PC-9 (cell line): Measurements from ENCODE around the gene TNS1. TPM values are rescaled to one million over a fixed set of nuclear protein-coding genes. Genes with fewer than 3 reads are reported as not detected.

Experiments used
- BruUV-seq: library from RNA; stranded (reverse); fragments of 400-500 nt; replicated peaks from 2 replicates; lab custom pipeline; 2021; lab: Mats Ljungman, UMichigan
- CTCF ChIA-PET: fragments of 300-600 bp; sonication (Branson Sonifier 250); formaldehyde crosslinking; loops from one replicate; lab custom pipeline; 2022; ENCODE audit warnings: antibody characterized with exemption; lab: Charles Lee
- POLR2A ChIA-PET: fragments of 300-600 bp; sonication (Branson Sonifier 250); formaldehyde crosslinking; loops from one replicate; lab custom pipeline; 2022; ENCODE audit warnings: antibody characterized with exemption; ENCODE audit not compliant: unreplicated experiment; lab: Charles Lee
- DNase-seq, 2 experiments: peaks; one replicate each; pipeline versions ENCODE4 v3.0.0 to v3.0.0-alpha.2; 2015 to 2022; ENCODE audit warnings: mixed read lengths in 1 of 2
- H2AFZ ChIP-seq: fragments of 200-600 bp; sonication (generic); 2 replicates; pipeline ENCODE4 v1.8.1; 2017; ENCODE audit warnings: antibody characterized with exemption
- H3F3A ChIP-seq: fragments of 200-600 bp; sonication (generic); 2 replicates; pipeline ENCODE4 v1.8.1; 2017; ENCODE audit warnings: antibody characterized with exemption, mild to moderate bottlenecking, low read depth; ENCODE audit not compliant: insufficient read depth
- H3K27ac ChIP-seq: fragments of 200-600 bp; sonication (generic); 2 replicates; pipeline ENCODE4 v1.6.1; 2016; ENCODE audit warnings: mixed run types
- H3K27me3 ChIP-seq: fragments of 200-600 bp; sonication (generic); 2 replicates; pipeline ENCODE4 v1.6.1; 2016; ENCODE audit warnings: low read depth, mixed run types; ENCODE audit not compliant: insufficient read depth
- H3K36me3 ChIP-seq: fragments of 200-600 bp; sonication (generic); 2 replicates; pipeline ENCODE4 v1.6.1; 2016; ENCODE audit warnings: low read depth, mixed run types
- H3K4me1 ChIP-seq: fragments of 200-600 bp; sonication (generic); replicated peaks from 2 replicates; pipeline ENCODE4 v1.6.1; 2016; ENCODE audit warnings: mixed run types; ENCODE audit not compliant: insufficient read depth
- H3K4me2 ChIP-seq: fragments of 200-600 bp; sonication (generic); 2 replicates; pipeline ENCODE4 v1.6.1; 2017; ENCODE audit warnings: mixed run types
- H3K4me3 ChIP-seq: fragments of 200-600 bp; sonication (generic); 2 replicates; pipeline ENCODE4 v1.6.1; 2016; ENCODE audit warnings: mixed run types
- H3K79me2 ChIP-seq: fragments of 200-600 bp; sonication (generic); 2 replicates; pipeline ENCODE4 v1.6.1; 2017; ENCODE audit warnings: low read depth, mixed run types
- H3K9me2 ChIP-seq: fragments of 200-600 bp; sonication (generic); 2 replicates; pipeline ENCODE4 v1.8.1; 2017; ENCODE audit warnings: mild to moderate bottlenecking; ENCODE audit not compliant: insufficient read depth
- H3K9me3 ChIP-seq: fragments of 200-600 bp; sonication (generic); 2 replicates; pipeline ENCODE4 v1.8.1; 2016; ENCODE audit warnings: low read depth; ENCODE audit not compliant: insufficient read depth
- H4K20me1 ChIP-seq: fragments of 200-600 bp; sonication (generic); 2 replicates; pipeline ENCODE4 v1.8.1; 2017; ENCODE audit not compliant: insufficient read depth
- EZH2 ChIP-seq: fragments of 200-600 bp; sonication (generic); IDR thresholded peaks from 2 replicates; pipeline ENCODE4 v1.8.0; 2017; ENCODE audit warnings: antibody characterized with exemption, low read depth
- intact Hi-C: fragments of 100-400 bp; cut with micrococcal nuclease; formaldehyde crosslinking; loops from one replicate; pipeline ENCODE4 v1.10.0; 2022; ENCODE audit not compliant: unreplicated experiment
- total RNA-seq: library from RNA; stranded (reverse); gene quantifications from 2 replicates; pipeline ENCODE4 v1.2.3, GENCODE V29; 2021
- TF ChIP-seq, protein P1 (sequence below): fragments of 200-600 bp; sonication (generic); conservative IDR thresholded peaks from 2 replicates; pipeline ENCODE4 v1.6.1; 2017; ENCODE audit warnings: mixed run types, antibody characterized with exemption, mild to moderate bottlenecking, moderate library complexity

Gene TNS1
- total RNA-seq, 1 experiment from 2014 or later: 5.5 TPM

DNA sequence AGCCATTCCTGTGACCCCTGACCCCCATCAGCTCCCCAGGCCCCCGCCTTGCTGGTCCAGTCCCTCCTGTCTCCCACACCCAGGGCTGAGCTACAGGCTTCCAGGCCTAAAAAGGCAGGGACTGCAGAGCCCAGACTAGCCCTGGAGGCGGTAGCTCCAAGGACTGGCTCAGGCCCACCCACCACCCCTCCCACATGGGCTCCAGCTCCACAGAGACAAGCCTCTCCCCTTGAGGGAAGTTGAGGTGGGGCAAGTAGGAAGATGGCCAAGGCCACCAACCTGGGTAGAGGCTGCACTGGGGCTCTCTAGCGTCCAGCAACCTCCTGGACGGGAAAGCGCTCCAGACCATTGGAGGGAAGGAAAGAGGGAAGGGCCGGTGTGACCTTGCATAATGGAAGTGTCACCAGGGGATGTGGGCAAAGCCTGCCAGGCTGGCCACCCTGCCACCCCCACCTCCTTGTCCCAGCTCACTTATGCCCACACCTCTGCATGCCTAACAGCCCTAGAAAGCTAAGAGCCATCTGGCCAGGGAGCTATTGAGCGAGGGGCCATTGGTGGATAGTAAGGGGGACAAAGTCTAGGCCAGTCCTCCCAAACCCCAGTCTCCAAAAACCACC lies 63.1 kb downstream of the TNS1 start:
- no peak for TF ChIP-seq EZH2
- TF ChIP-seq, protein P1, sequence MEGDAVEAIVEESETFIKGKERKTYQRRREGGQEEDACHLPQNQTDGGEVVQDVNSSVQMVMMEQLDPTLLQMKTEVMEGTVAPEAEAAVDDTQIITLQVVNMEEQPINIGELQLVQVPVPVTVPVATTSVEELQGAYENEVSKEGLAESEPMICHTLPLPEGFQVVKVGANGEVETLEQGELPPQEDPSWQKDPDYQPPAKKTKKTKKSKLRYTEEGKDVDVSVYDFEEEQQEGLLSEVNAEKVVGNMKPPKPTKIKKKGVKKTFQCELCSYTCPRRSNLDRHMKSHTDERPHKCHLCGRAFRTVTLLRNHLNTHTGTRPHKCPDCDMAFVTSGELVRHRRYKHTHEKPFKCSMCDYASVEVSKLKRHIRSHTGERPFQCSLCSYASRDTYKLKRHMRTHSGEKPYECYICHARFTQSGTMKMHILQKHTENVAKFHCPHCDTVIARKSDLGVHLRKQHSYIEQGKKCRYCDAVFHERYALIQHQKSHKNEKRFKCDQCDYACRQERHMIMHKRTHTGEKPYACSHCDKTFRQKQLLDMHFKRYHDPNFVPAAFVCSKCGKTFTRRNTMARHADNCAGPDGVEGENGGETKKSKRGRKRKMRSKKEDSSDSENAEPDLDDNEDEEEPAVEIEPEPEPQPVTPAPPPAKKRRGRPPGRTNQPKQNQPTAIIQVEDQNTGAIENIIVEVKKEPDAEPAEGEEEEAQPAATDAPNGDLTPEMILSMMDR: no peak
- Histone ChIP-seq H3K27ac (no peak overlapping the region), H3K4me2 (no peak overlapping the region), H3K27me3 (no peaks in the 10 kb centered on the region; the same call in 1 of the 2 replicates), H4K20me1 (no peaks in the 10 kb centered on the region; the same call in 1 of the 2 replicates), H3K36me3 (no peaks in the 10 kb centered on the region), H3K79me2 (no peaks in the 10 kb centered on the region), H3F3A (no peaks in the 10 kb centered on the region), H2AFZ (no peak overlapping the region), H3K4me1 (no peaks in the 10 kb centered on the region), H3K4me3 (no peak overlapping the region), H3K9me3 (no peaks in the 10 kb centered on the region), H3K9me2 (no peaks in the 10 kb centered on the region)
- POLR2A ChIA-PET: no interaction called here
- BruUV-seq: no TSS peak
- CTCF ChIA-PET: interaction anchor here (0.6 kb wide), 1 partner anchor 1196 kb away, joined by 3 read pairs; no protein-coding TSS in a partner anchor
- DNase-seq: no peak
- intact Hi-C loops: no loop called here

DNA sequence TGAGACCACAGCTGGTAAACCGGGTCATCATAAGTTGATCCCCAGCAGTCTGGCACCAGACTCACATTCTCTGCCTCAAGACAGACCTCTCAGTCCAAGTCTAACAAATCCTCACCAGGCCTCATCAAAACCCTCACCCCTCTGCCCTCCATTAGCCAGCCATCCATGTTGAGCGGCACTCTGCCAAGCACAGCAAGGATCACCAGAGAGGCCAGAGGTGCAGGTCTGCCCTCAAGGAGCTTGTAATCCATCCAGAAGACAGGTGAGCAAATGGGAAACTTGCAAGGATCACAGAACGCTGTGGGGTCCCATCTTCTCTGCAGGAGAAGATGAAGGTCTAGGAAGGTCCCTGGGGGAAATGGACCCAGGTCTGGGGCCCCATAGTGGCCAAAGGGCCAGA lies 63.6 kb downstream of the TNS1 start:
- no peak overlapping the region for H3K4me2 ChIP-seq
- no peaks in the 10 kb centered on the region for H3K79me2 ChIP-seq

DNA sequence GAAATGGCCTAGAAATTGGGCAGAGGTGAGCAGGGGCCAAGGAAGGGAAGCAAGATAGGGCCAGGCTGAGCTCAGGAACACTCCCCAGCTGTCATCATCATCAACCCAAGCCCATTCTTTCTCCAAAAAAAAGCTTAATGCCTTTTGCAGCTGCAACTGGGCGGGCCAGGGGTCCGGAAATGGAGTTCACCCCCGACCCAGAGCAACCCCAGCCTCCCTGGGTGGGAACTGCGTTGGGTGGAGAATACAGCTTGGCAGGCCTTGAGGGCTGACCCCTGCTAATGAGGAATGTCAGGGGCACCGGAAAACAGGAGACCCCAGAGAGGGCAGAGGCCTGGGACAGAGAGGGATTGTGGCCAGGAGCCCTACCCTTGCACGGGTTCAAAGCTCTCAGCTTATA lies 64.8 kb downstream of the TNS1 start:
- no peak for TF ChIP-seq EZH2
- TF ChIP-seq, protein P1: no peak
- no peaks in the 10 kb centered on the region for H3F3A ChIP-seq
- H3K9me3 ChIP-seq: no peaks in the 10 kb centered on the region
- H3K79me2 ChIP-seq: no peaks in the 10 kb centered on the region
- intact Hi-C loops: no loop called here
- BruUV-seq: no TSS peak
- DNase-seq: no peak
- H2AFZ ChIP-seq: no peak overlapping the region
- H3K4me3 ChIP-seq: no peak overlapping the region
- no peaks in the 10 kb centered on the region; the same call in 1 of the 2 replicates for H4K20me1 ChIP-seq
- ChIA-PET POLR2A (no interaction called here), CTCF (no interaction called here)
- H3K4me1 ChIP-seq: no peaks in the 10 kb centered on the region
- no peak overlapping the region for H3K27ac ChIP-seq
- H3K9me2 ChIP-seq: no peaks in the 10 kb centered on the region
- no peaks in the 10 kb centered on the region for H3K27me3 ChIP-seq
- H3K36me3 ChIP-seq: no peaks in the 10 kb centered on the region
- no peak overlapping the region for H3K4me2 ChIP-seq

More for the DNA sequence above, 63.6 kb downstream of the TNS1 start:
- no peaks in the 10 kb centered on the region for H3K9me2 ChIP-seq
- intact Hi-C loops: no loop called here
- POLR2A ChIA-PET: no interaction called here
- CTCF ChIA-PET: interaction anchor here (0.6 kb wide), 1 partner anchor 1196 kb away, joined by 3 read pairs; no protein-coding TSS in a partner anchor
- H3K27me3 ChIP-seq: no peaks in the 10 kb centered on the region; the same call in 1 of the 2 replicates
- BruUV-seq: no TSS peak
- no peak overlapping the region for H2AFZ ChIP-seq
- H4K20me1 ChIP-seq: no peaks in the 10 kb centered on the region; the same call in 1 of the 2 replicates
- H3K4me3 ChIP-seq: no peak overlapping the region
- H3K27ac ChIP-seq: no peak overlapping the region
- TF ChIP-seq, protein P1: no peak
- TF ChIP-seq EZH2: no peak
- no peaks in the 10 kb centered on the region for H3K36me3 ChIP-seq
- no peak for DNase-seq
- H3K4me1 ChIP-seq: no peaks in the 10 kb centered on the region
- H3K9me3 ChIP-seq: no peaks in the 10 kb centered on the region
- H3F3A ChIP-seq: no peaks in the 10 kb centered on the region
